Naive thymus-derived CD4-positive, alpha-beta T cell (primary cell): Measurements from ENCODE around the gene GATAD1. TPM values are rescaled to one million over a fixed set of nuclear protein-coding genes. Genes with fewer than 3 reads are reported as not detected.

Experiments
- ATAC-seq: fragments of 150-1000 bp; cut with Tn5 transposase; 2 replicates; pipeline ENCODE4 v1.10.0; 2021; ENCODE audit warnings: mild to moderate bottlenecking, moderate library complexity
- CTCF ChIA-PET: fragments of 350-600 bp; sonication (Branson Sonifier 250); formaldehyde crosslinking; loops from one replicate; lab custom pipeline; 2021; ENCODE audit warnings: antibody characterized with exemption; lab: Charles Lee
- POLR2A ChIA-PET: fragments of 350-600 bp; sonication (Branson Sonifier 250); formaldehyde crosslinking; loops from one replicate; lab custom pipeline; 2021; ENCODE audit warnings: antibody characterized with exemption, inconsistent platforms; lab: Charles Lee
- DNase-seq, 9 donors: peaks; one replicate each; pipeline versions ENCODE4 v3.0.0 to v3.0.0-alpha.2; 2020 to 2022; ENCODE audit warnings: mixed read lengths in 1 of 9
- H3K27ac ChIP-seq: one replicate; pipeline ENCODE4 v1.7.0; 2013; ENCODE audit warnings: mild to moderate bottlenecking, low read depth, low read length, moderate library complexity
- H3K27me3 ChIP-seq, 2 donors: one replicate each; pipeline ENCODE4 v1.7.0; 2013; ENCODE audit warnings: low read length in 2 of 2, mild to moderate bottlenecking in 2 of 2, moderate library complexity in 2 of 2; ENCODE audit not compliant: control insufficient read depth in 2 of 2, insufficient read depth in 2 of 2
- H3K36me3 ChIP-seq, 3 experiments: 1 replicate in 2 of 3; 2 replicates in 1 of 3; pipeline ENCODE4 v1.7.0; 2013; ENCODE audit warnings: low read length in 3 of 3, mild to moderate bottlenecking in 3 of 3, moderate library complexity in 1 of 3; ENCODE audit not compliant: insufficient read depth in 3 of 3, control insufficient read depth in 2 of 3
- H3K4me1 ChIP-seq, 2 donors: one replicate each; pipeline ENCODE4 v1.7.0; 2013; ENCODE audit warnings: low read length in 2 of 2, mild to moderate bottlenecking in 2 of 2, moderate library complexity in 1 of 2; ENCODE audit not compliant: control insufficient read depth in 2 of 2, insufficient read depth in 2 of 2
- H3K4me3 ChIP-seq: 2 replicates; pipeline ENCODE4 v1.7.0; 2013; ENCODE audit warnings: mild to moderate bottlenecking, low read length
- H3K9me3 ChIP-seq, 3 experiments: 1 replicate in 2 of 3; 2 replicates in 1 of 3; pipeline ENCODE4 v1.7.0; 2013; ENCODE audit warnings: low read length in 3 of 3; ENCODE audit not compliant: control insufficient read depth in 2 of 3
- H3K27ac Mint-ChIP-seq, 9 donors: one replicate each; pipeline ENCODE4 v1.8.0; 2020 to 2022; ENCODE audit warnings: mixed read lengths in 9 of 9, mild to moderate bottlenecking in 8 of 9, moderate library complexity in 5 of 9, inconsistent platforms in 2 of 9
- H3K27me3 Mint-ChIP-seq, 5 donors: one replicate each; pipeline ENCODE4 v1.8.0; 2021 to 2022; ENCODE audit warnings: mixed read lengths in 5 of 5, mild to moderate bottlenecking in 1 of 5
- H3K36me3 Mint-ChIP-seq, 5 donors: one replicate each; pipeline ENCODE4 v1.8.0; 2020 to 2022; ENCODE audit warnings: mixed read lengths in 5 of 5, mild to moderate bottlenecking in 3 of 5, inconsistent platforms in 1 of 5
- H3K4me1 Mint-ChIP-seq, 7 donors: one replicate each; pipeline ENCODE4 v1.8.0; 2020 to 2022; ENCODE audit warnings: mixed read lengths in 7 of 7, mild to moderate bottlenecking in 3 of 7, inconsistent platforms in 1 of 7
- H3K4me3 Mint-ChIP-seq, 10 donors: one replicate each; pipeline ENCODE4 v1.8.0; 2020 to 2022; ENCODE audit warnings: mild to moderate bottlenecking in 10 of 10, mixed read lengths in 10 of 10, moderate library complexity in 6 of 10, inconsistent platforms in 2 of 10
- H3K9me3 Mint-ChIP-seq, 11 donors: one replicate each; pipeline ENCODE4 v1.8.0; 2020 to 2022; ENCODE audit warnings: mixed read lengths in 11 of 11, mild to moderate bottlenecking in 4 of 11, inconsistent platforms in 1 of 11, moderate library complexity in 1 of 11
- intact Hi-C, 2 donors: fragments of 100-400 bp; cut with micrococcal nuclease; formaldehyde crosslinking; loops; one replicate each; pipeline ENCODE4 v1.15.1; 2023
- polyA plus RNA-seq, 2 donors: library from polyadenylated mRNA; unstranded; fragments of 300-500 nt; fragmentation: Illumina TruSeq; gene quantifications; one replicate each; pipeline ENCODE4 v1.2.3, GENCODE V29; 2021
- total RNA-seq, 6 experiments: library from RNA in 5 of 6; stranded (reverse) in 5 of 6; gene quantifications; 1 replicate in 5 of 6; 2 replicates in 1 of 6; pipeline ENCODE4 v1.2.3 and lab custom pipeline; 2021 to 2026

GATAD1 gene
- total and polyA plus RNA-seq, 7 experiments from 2014 or later: 5.3 to 34.7 (median 22.3) TPM

DNA sequence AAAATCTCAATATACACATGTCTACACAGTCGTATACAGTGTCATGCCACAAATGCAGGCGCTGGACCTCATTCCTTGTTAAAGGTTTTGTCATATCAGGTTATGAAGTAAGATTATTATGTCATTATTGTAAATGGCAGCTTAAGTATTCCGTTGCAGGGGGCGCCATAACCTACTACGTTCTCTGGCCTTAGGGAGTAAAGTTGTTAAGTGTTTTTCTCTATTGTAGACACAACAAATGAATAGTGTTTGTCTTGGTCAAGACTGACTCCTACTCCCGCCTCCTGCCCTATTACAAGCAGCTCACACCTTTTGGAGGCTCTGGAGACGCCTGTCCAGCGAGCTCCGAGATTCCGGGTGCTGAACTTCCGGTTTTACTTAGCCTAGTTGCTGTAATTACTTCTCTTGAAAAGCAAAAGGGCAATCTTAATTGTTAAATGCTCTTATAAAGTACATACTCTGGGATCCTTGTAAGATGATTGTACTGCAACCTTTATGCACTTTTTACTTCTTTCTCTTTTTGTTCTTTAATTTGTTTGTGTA is 994 bp downstream of the GATAD1 start:
- Histone ChIP-seq H3K27me3 (no peaks in the 10 kb centered on the region), H3K4me3 (peak overlapping the region; percentile 63), H3K27ac (peak overlapping the region; percentile 95), H3K36me3 (peaks cover 0 to 8% (median 4%) of the 10 kb centered on the region in 3 experiments), H3K9me3 (no peaks in the 10 kb centered on the region), H3K4me1 (peaks cover 9 to 14% of the 10 kb centered on the region in 2 donors)
- Mint-ChIP-seq H3K36me3 (peaks cover 0 to 14% (median 6%) of the 10 kb centered on the region in 5 donors), H3K4me3 (peak overlapping the region; percentile 81 to 97 (median 93)), H3K4me1 (peaks cover 6 to 38% (median 17%) of the 10 kb centered on the region in 7 donors), H3K27me3 (no peaks in the 10 kb centered on the region), H3K9me3 (no peaks in the 10 kb centered on the region), H3K27ac (peak overlapping the region; percentile 95 to 99 (median 98))
- DNase-seq (peak in 8 of 9 donors; percentile 31 to 79 (median 72)), ATAC-seq (peak; percentile 71)
- intact Hi-C loops: loop anchor here (1.0 to 5.0 kb wide), 16 partner anchors 13 to 1361 kb away; partner anchors contain the start of genes ANKIB1 (in 2 of the 2), KRIT1 (in 2 of the 2), MTERF1 (in 2 of the 2) and CDK6 (in 1 of the 2)
- ChIA-PET POLR2A (interaction anchor here (0.5 to 3.3 kb wide), 21 partner anchors 9 to 1557 kb away, joined by 3 to 34 read pairs (median 5); partner anchors contain the start of genes AKAP9, ANKIB1, ERVW-1 and KRIT1), CTCF (interaction anchor here (0.5 to 3.1 kb wide), 12 partner anchors 10 to 619 kb away, joined by 3 to 41 read pairs (median 4); partner anchors contain the start of genes PEX1 and RBM48)

DNA sequence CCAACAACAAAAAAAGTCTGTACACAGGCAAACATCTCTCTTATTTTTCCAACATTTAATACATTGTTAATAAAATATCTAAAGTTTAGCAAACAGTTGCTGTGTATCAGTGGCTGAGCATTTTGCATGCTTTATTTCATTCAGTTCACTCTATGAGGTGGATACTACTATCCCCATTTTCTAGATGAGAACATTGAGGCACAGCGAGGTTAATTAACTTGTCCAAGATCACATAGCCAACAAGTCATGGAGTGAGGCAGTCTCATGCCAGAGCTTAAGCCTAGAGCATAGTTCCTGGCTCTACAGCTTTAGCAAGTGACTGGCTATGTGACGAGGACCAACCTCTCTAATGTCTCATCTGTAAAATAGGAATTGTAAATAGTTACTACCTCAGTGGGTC is 4.4 kb downstream of the GATAD1 start:
- no peak overlapping the region for H3K4me3 ChIP-seq
- intact Hi-C loops: no loop called here
- CTCF ChIA-PET: no interaction called here
- Mint-ChIP-seq H3K4me1 (peaks cover 0 to 14% (median 10%) of the 10 kb centered on the region in 7 donors), H3K4me3 (no peak overlapping the region), H3K27ac (no peak overlapping the region), H3K27me3 (no peaks in the 10 kb centered on the region), H3K9me3 (no peaks in the 10 kb centered on the region), H3K36me3 (peaks cover 0 to 25% (median 17%) of the 10 kb centered on the region in 5 donors)
- H3K36me3 ChIP-seq: peaks cover 0 to 25% (median 8%) of the 10 kb centered on the region in 3 experiments
- no peaks in the 10 kb centered on the region for H3K9me3 ChIP-seq
- POLR2A ChIA-PET: no interaction called here
- ATAC-seq (no peak), DNase-seq (no peak)
- H3K27ac ChIP-seq: no peak overlapping the region
- H3K27me3 ChIP-seq: no peaks in the 10 kb centered on the region
- peaks cover 5 to 13% of the 10 kb centered on the region in 2 donors for H3K4me1 ChIP-seq

DNA sequence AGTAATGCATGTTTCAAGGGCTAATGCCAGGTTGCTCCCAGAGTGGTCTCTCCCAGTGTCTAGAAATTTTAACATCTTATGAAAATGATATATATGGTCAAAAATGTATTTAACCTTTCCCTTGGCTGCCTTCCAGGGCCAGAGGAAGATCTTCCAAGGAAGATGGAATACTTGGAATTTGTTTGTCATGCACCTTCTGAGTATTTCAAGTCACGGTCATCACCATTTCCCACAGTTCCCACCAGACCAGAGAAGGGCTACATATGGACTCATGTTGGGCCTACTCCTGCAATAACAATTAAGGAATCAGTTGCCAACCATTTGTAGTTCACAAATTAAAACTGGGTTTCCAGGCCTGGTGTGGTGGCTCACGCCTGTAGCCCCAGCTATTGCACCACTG is 9.0 kb downstream of the GATAD1 start:
- ChIA-PET POLR2A (interaction anchor here (1.7 kb wide), 1 partner anchor 8 kb away, joined by 5 read pairs; no protein-coding TSS in a partner anchor), CTCF (no interaction called here)
- intact Hi-C loops: no loop called here
- Mint-ChIP-seq H3K9me3 (no peaks in the 10 kb centered on the region), H3K4me1 (peaks cover 0 to 2% (median 0%) of the 10 kb centered on the region in 7 donors), H3K27ac (no peak overlapping the region), H3K36me3 (peaks cover 4 to 24% (median 13%) of the 10 kb centered on the region in 5 donors), H3K4me3 (no peak overlapping the region), H3K27me3 (no peaks in the 10 kb centered on the region)
- Histone ChIP-seq H3K27me3 (no peaks in the 10 kb centered on the region), H3K4me3 (no peak overlapping the region), H3K4me1 (no peaks in the 10 kb centered on the region), H3K27ac (no peak overlapping the region), H3K36me3 (peaks cover 0 to 22% (median 8%) of the 10 kb centered on the region in 3 experiments), H3K9me3 (no peaks in the 10 kb centered on the region)
- no peak for ATAC-seq
- DNase-seq: no peak

DNA sequence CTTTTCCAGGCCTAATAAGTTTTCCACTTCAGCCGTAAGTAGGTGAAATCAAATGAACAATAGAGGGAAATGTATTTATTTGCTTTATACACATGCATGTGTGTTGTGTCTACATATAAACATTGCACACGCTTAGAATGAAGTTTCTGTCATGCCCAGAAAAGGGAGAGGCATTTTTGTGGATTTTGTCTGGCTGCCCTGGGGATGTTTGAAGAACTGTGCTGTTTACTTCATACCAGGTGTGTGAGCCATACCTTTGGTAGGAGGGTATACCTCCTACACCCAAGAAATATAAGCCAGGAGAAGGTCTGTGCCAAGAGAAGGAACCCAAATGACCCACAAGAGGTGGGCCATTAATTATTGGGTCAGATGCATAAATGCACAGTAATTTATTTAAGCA is 12.8 kb downstream of the GATAD1 start:
- Histone ChIP-seq H3K4me3 (no peak overlapping the region), H3K27ac (no peak overlapping the region), H3K9me3 (no peaks in the 10 kb centered on the region), H3K4me1 (no peaks in the 10 kb centered on the region), H3K36me3 (peaks cover 0 to 11% (median 5%) of the 10 kb centered on the region in 3 experiments), H3K27me3 (no peaks in the 10 kb centered on the region)
- H3K27me3 Mint-ChIP-seq: no peaks in the 10 kb centered on the region
- intact Hi-C loops: loop anchor here (5.0 kb wide), 3 partner anchors 283 to 1378 kb away; partner anchors contain the start of genes LRRD1 (in 1 of the 2) and MTERF1 (in 1 of the 2)
- peaks cover 4 to 7% (median 6%) of the 10 kb centered on the region in 5 donors for H3K36me3 Mint-ChIP-seq
- CTCF ChIA-PET: no interaction called here
- DNase-seq (no peak), ATAC-seq (no peak)
- POLR2A ChIA-PET: interaction anchor here (1.5 kb wide), 1 partner anchor 12 kb away, joined by 6 read pairs; no protein-coding TSS in a partner anchor
- no peak overlapping the region for H3K4me3 Mint-ChIP-seq
- peak overlapping the region in 1 of 9 donors; percentile 45 for H3K27ac Mint-ChIP-seq
- peaks cover 0 to 2% (median 0%) of the 10 kb centered on the region in 7 donors for H3K4me1 Mint-ChIP-seq
- H3K9me3 Mint-ChIP-seq: no peaks in the 10 kb centered on the region

DNA sequence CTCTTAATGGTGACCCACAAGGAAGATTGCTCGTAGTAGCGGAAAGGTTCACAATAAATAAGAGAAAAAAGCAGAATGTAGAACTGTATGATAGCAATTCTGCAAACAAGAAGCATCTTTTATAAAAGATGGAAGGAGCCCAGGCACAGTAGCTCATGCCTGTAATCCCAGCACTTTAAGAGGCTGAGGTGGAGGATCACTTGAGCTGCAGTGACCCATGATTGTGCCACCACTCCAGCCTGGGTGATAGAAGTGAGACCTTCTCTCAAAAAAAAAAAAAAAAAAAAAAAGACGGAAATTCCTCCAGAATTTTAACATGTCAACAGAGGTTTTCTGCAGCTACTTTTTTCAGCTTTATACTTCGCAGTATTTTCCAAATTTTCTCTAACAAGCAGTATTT is 13.2 kb downstream of the GATAD1 start:
- POLR2A ChIA-PET: interaction anchor here (1.5 kb wide), 1 partner anchor 12 kb away, joined by 6 read pairs; no protein-coding TSS in a partner anchor

More for the DNA sequence above, 13.2 kb downstream of the GATAD1 start:
- H3K36me3 ChIP-seq: peaks cover 0 to 11% (median 5%) of the 10 kb centered on the region in 3 experiments
- no peak for DNase-seq
- no peaks in the 10 kb centered on the region for H3K9me3 Mint-ChIP-seq
- H3K27ac ChIP-seq: no peak overlapping the region
- no peak overlapping the region for H3K27ac Mint-ChIP-seq
- no peak for ATAC-seq
- CTCF ChIA-PET: interaction anchor here (0.8 to 1.7 kb wide), 4 partner anchors 12 to 281 kb away, joined by 3 to 5 read pairs (median 4); partner anchors contain the start of genes GATAD1 and LRRD1
- H3K27me3 Mint-ChIP-seq: no peaks in the 10 kb centered on the region
- no peaks in the 10 kb centered on the region for H3K9me3 ChIP-seq
- H3K36me3 Mint-ChIP-seq: peaks cover 4 to 7% (median 6%) of the 10 kb centered on the region in 5 donors
- H3K4me1 ChIP-seq: no peaks in the 10 kb centered on the region
- H3K4me3 Mint-ChIP-seq: no peak overlapping the region
- intact Hi-C loops: loop anchor here (5.0 kb wide), 3 partner anchors 283 to 1378 kb away; partner anchors contain the start of genes LRRD1 (in 1 of the 2) and MTERF1 (in 1 of the 2)
- H3K4me1 Mint-ChIP-seq: peaks cover 0 to 2% (median 0%) of the 10 kb centered on the region in 7 donors
- no peaks in the 10 kb centered on the region for H3K27me3 ChIP-seq
- H3K4me3 ChIP-seq: no peak overlapping the region
